GM12878 (cell line): ENCODE measurements around the gene STPG3. TPM values are rescaled to one million over a fixed set of nuclear protein-coding genes. Genes with fewer than 3 reads are reported as not detected.

Experiments used
- ATAC-seq: fragments of 200-7000 bp; cut with Tn5 transposase; 3 replicates; pipeline ENCODE4 v1.9.1; 2020; ENCODE audit warnings: mild to moderate bottlenecking, moderate library complexity
- BruUV-seq: library from RNA; stranded (reverse); fragments of 400-500 nt; replicated peaks from 2 replicates; lab custom pipeline; 2021; lab: Mats Ljungman, UMichigan
- CTCF ChIA-PET: fragments of 300-600 bp; sonication (Branson Sonifier 250); formaldehyde crosslinking; extraction: SDS; loops from one replicate; lab custom pipeline; 2021; ENCODE audit warnings: inconsistent platforms; lab: Yijun Ruan, JAX
- POLR2A ChIA-PET: fragments of 350-600 bp; formaldehyde crosslinking; extraction: SDS; loops from one replicate; lab custom pipeline; 2021; ENCODE audit warnings: inconsistent platforms; lab: Charles Lee
- RAD21 ChIA-PET: fragments of 300-600 bp; sonication (Branson Sonifier 250); formaldehyde crosslinking; loops from one replicate; lab custom pipeline; 2023; ENCODE audit warnings: antibody characterized with exemption; ENCODE audit not compliant: unreplicated experiment; lab: Charles Lee
- SMC1A ChIA-PET: fragments of 300-600 bp; sonication (Branson Sonifier 250); formaldehyde crosslinking; loops from one replicate; lab custom pipeline; 2023; ENCODE audit not compliant: unreplicated experiment, uncharacterized antibody; lab: Charles Lee
- DNase-seq: peaks from one replicate; pipeline ENCODE4 v3.0.0-alpha.2; 2011; ENCODE audit warnings: low read depth, low spot score
- FAIRE-seq: peaks from 3 replicates; lab custom pipeline; 2011; peaks lifted over from hg19 to GRCh38; lab: Jason Lieb, UNC
- H2AFZ ChIP-seq: 2 replicates; pipeline ENCODE4 v1.6.0; 2011; ENCODE audit warnings: low read depth, low read length, control low read depth; ENCODE audit not compliant: control insufficient read depth
- H3K27ac ChIP-seq: 2 replicates; pipeline ENCODE4 v1.5.1; 2011; ENCODE audit warnings: control low read depth; ENCODE audit not compliant: control insufficient read depth, insufficient read depth
- H3K27me3 ChIP-seq, 2 experiments: replicated peaks in 1 of 2; 2 replicates each; pipeline versions ENCODE4 v1.6.0 to v1.6.1; 2011; ENCODE audit warnings: low read length in 1 of 2; ENCODE audit not compliant: control insufficient read depth in 2 of 2, insufficient read depth in 2 of 2
- H3K36me3 ChIP-seq, 2 experiments: 2 replicates each; pipeline ENCODE4 v1.5.1; 2011; ENCODE audit warnings: low read length in 1 of 2; ENCODE audit not compliant: control insufficient read depth in 2 of 2, insufficient read depth in 2 of 2
- H3K4me1 ChIP-seq: 2 replicates; pipeline ENCODE4 v1.6.1; 2011; ENCODE audit warnings: mild to moderate bottlenecking, low read length, moderate library complexity, mixed read lengths; ENCODE audit not compliant: control insufficient read depth, insufficient read depth
- H3K4me2 ChIP-seq: 2 replicates; pipeline ENCODE4 v1.6.0; 2011; ENCODE audit warnings: control low read depth; ENCODE audit not compliant: control insufficient read depth, insufficient read depth
- H3K4me3 ChIP-seq: fragments of 200-600 bp; sonication (generic); 2 replicates; pipeline ENCODE4 v1.5.1; 2016
- H3K79me2 ChIP-seq: 2 replicates; pipeline ENCODE4 v1.6.0; 2011; ENCODE audit warnings: low read length; ENCODE audit not compliant: control insufficient read depth, insufficient read depth
- H3K9ac ChIP-seq: 2 replicates; pipeline ENCODE4 v1.8.0; 2011; ENCODE audit warnings: low read length, control low read depth, mixed read lengths; ENCODE audit not compliant: control insufficient read depth, insufficient read depth
- H3K9me3 ChIP-seq: replicated peaks from 3 replicates; pipeline ENCODE4 v1.5.1; 2011; ENCODE audit warnings: mild to moderate bottlenecking, low read length; ENCODE audit not compliant: control insufficient read depth, insufficient read depth
- H4K20me1 ChIP-seq: 2 replicates; pipeline ENCODE4 v1.6.0; 2011; ENCODE audit not compliant: control insufficient read depth, insufficient read depth
- CHD2 ChIP-seq: IDR thresholded peaks from 2 replicates; pipeline ENCODE4 v1.6.1; 2011; ENCODE audit warnings: low read depth, low read length, improper control_type of control experiment, borderline replicate concordance
- E4F1 ChIP-seq: fragments of 450-650 bp; IDR thresholded peaks from 2 replicates; pipeline ENCODE4 v1.6.1; 2018; ENCODE audit warnings: borderline replicate concordance, mild to moderate bottlenecking; ENCODE audit not compliant: partially characterized antibody
- GATAD2B ChIP-seq: fragments of 450-650 bp; conservative IDR thresholded peaks from 2 replicates; pipeline ENCODE4 v1.6.1; 2017; ENCODE audit warnings: low read depth, mild to moderate bottlenecking, moderate library complexity
- MYB ChIP-seq: fragments of 150-350 bp; IDR thresholded peaks from 2 replicates; pipeline ENCODE4 v1.6.1; 2014; ENCODE audit warnings: mild to moderate bottlenecking, low read depth, low read length, borderline replicate concordance
- RAD51 ChIP-seq: fragments of 450-650 bp; IDR thresholded peaks from 2 replicates; pipeline ENCODE4 v1.6.1; 2016; ENCODE audit warnings: moderate library complexity, mild to moderate bottlenecking, inconsistent platforms
- ZNF384 ChIP-seq: IDR thresholded peaks from 2 replicates; pipeline ENCODE4 v1.6.1; 2012; ENCODE audit warnings: low read depth, mild to moderate bottlenecking, low read length, improper control_type of control experiment, borderline replicate concordance
- WGBS: methylation state at CpG from one replicate; pipeline ENCODE4 v1.1.6; 2016; ENCODE audit warnings: low lambda C conversion rate; ENCODE audit not compliant: insufficient replicate concordance, insufficient coverage; ENCODE audit errors: missing lambda C conversion rate; 5-methylcytosine and 5-hydroxymethylcytosine counted together
- in situ Hi-C: fragments of 300-500 bp; cut with MboI; formaldehyde crosslinking; loops from 9 replicates; pipeline ENCODE4 v1.14.3; 2018; ENCODE audit warnings: mixed read lengths
- intact Hi-C: fragments of 100-400 bp; cut with micrococcal nuclease; formaldehyde crosslinking; loops from one replicate; pipeline ENCODE4 v1.14.2; 2022; ENCODE audit not compliant: unreplicated experiment
- polyA plus RNA-seq, 11 experiments: library from polyadenylated mRNA; depleted of rRNA in 4 of 11; unstranded in 6 of 11; stranded (reverse) in 5 of 11; fragments of >200 nt; fragmentation: Nextera tagmentation in 4 of 11; fragmentation: Illumina TruSeq in 1 of 11; extraction: Ambion mirVana in 4 of 11; extraction: Trizol in 1 of 11; gene quantifications; 1 replicate in 1 of 11; 2 replicates in 10 of 11; pipeline versions ENCODE4 v1.2.1 to v1.2.3, GENCODE V29; 2011 to 2016; ENCODE audit warnings: inconsistent platforms in 2 of 11, missing spikeins in 2 of 11, low read depth in 1 of 11
- total RNA-seq, 4 experiments: library from RNA; depleted of rRNA in 3 of 4; stranded (reverse); fragments of >200 nt in 3 of 4; fragmentation: Illumina TruSeq in 1 of 4; extraction: Trizol in 1 of 4; gene quantifications; 2 replicates each; pipeline versions ENCODE4 v1.2.1 to v1.2.3, GENCODE V29; 2013 to 2021

The STPG3 gene
- total and polyA plus RNA-seq, 10 of the 15 experiments (the other 5 are each of a cell fraction or from before 2014, with no cell fraction given) = not detected

- Histone ChIP-seq H4K20me1 (no peaks in the 10 kb centered on the region), H3K27ac (no peak overlapping the region), H3K9ac (no peak overlapping the region), H3K79me2 (no peaks in the 10 kb centered on the region), H3K4me1 (peaks cover 5% of the 10 kb centered on the region), H3K4me2 (no peak overlapping the region), H3K9me3 (no peaks in the 10 kb centered on the region), H2AFZ (no peak overlapping the region)
- no TSS peak for BruUV-seq
- ChIA-PET POLR2A (no interaction called here), RAD21 (no interaction called here), SMC1A (no interaction called here), CTCF (interaction anchor here (1.2 kb wide), 1 partner anchor 112 kb away, joined by 4 read pairs; no protein-coding TSS in a partner anchor)
- no peak for DNase-seq
- no peak for FAIRE-seq
- in situ Hi-C loops = no loop called here
- ATAC-seq = no peak
- TF ChIP-seq CHD2 (no peak), E4F1 (no peak), ZNF384 (no peak), MYB (no peak), GATAD2B (no peak), RAD51 (no peak)
- TF ChIP-seq, all 136 proteins: peak for 0
- Histone ChIP-seq H3K36me3 (no peaks in the 10 kb centered on the region), H3K4me3 (no peak overlapping the region), H3K27me3 (no peaks in the 10 kb centered on the region)
- intact Hi-C loops = no loop called here
- 45% methylated on average over 20 of the region's 23 CpGs for WGBS
These were observed 19.6 kb upstream of the STPG3 start for GRCh38 chr9:137231372-137232039.
